GM12878 (cell line): ENCODE measurements around the gene SMCO4. TPM values are rescaled to one million over a fixed set of nuclear protein-coding genes. Genes with fewer than 3 reads are reported as not detected.

Experiments used
- ATAC-seq: fragments of 200-7000 bp; cut with Tn5 transposase; 3 replicates; pipeline ENCODE4 v1.9.1; 2020; ENCODE audit warnings: mild to moderate bottlenecking, moderate library complexity
- BruUV-seq: library from RNA; stranded (reverse); fragments of 400-500 nt; replicated peaks from 2 replicates; lab custom pipeline; 2021; lab: Mats Ljungman, UMichigan
- CTCF ChIA-PET: fragments of 300-600 bp; sonication (Branson Sonifier 250); formaldehyde crosslinking; extraction: SDS; loops from one replicate; lab custom pipeline; 2021; ENCODE audit warnings: inconsistent platforms; lab: Yijun Ruan, JAX
- POLR2A ChIA-PET: fragments of 350-600 bp; formaldehyde crosslinking; extraction: SDS; loops from one replicate; lab custom pipeline; 2021; ENCODE audit warnings: inconsistent platforms; lab: Charles Lee
- RAD21 ChIA-PET: fragments of 300-600 bp; sonication (Branson Sonifier 250); formaldehyde crosslinking; loops from one replicate; lab custom pipeline; 2023; ENCODE audit warnings: antibody characterized with exemption; ENCODE audit not compliant: unreplicated experiment; lab: Charles Lee
- SMC1A ChIA-PET: fragments of 300-600 bp; sonication (Branson Sonifier 250); formaldehyde crosslinking; loops from one replicate; lab custom pipeline; 2023; ENCODE audit not compliant: unreplicated experiment, uncharacterized antibody; lab: Charles Lee
- DNase-seq: peaks from one replicate; pipeline ENCODE4 v3.0.0-alpha.2; 2011; ENCODE audit warnings: low read depth, low spot score
- FAIRE-seq: peaks from 3 replicates; lab custom pipeline; 2011; peaks lifted over from hg19 to GRCh38; lab: Jason Lieb, UNC
- H2AFZ ChIP-seq: 2 replicates; pipeline ENCODE4 v1.6.0; 2011; ENCODE audit warnings: low read depth, low read length, control low read depth; ENCODE audit not compliant: control insufficient read depth
- H3K27ac ChIP-seq: 2 replicates; pipeline ENCODE4 v1.5.1; 2011; ENCODE audit warnings: control low read depth; ENCODE audit not compliant: control insufficient read depth, insufficient read depth
- H3K27me3 ChIP-seq, 2 experiments: replicated peaks in 1 of 2; 2 replicates each; pipeline versions ENCODE4 v1.6.0 to v1.6.1; 2011; ENCODE audit warnings: low read length in 1 of 2; ENCODE audit not compliant: control insufficient read depth in 2 of 2, insufficient read depth in 2 of 2
- H3K36me3 ChIP-seq, 2 experiments: 2 replicates each; pipeline ENCODE4 v1.5.1; 2011; ENCODE audit warnings: low read length in 1 of 2; ENCODE audit not compliant: control insufficient read depth in 2 of 2, insufficient read depth in 2 of 2
- H3K4me1 ChIP-seq: 2 replicates; pipeline ENCODE4 v1.6.1; 2011; ENCODE audit warnings: mild to moderate bottlenecking, low read length, moderate library complexity, mixed read lengths; ENCODE audit not compliant: control insufficient read depth, insufficient read depth
- H3K4me2 ChIP-seq: 2 replicates; pipeline ENCODE4 v1.6.0; 2011; ENCODE audit warnings: control low read depth; ENCODE audit not compliant: control insufficient read depth, insufficient read depth
- H3K4me3 ChIP-seq: fragments of 200-600 bp; sonication (generic); 2 replicates; pipeline ENCODE4 v1.5.1; 2016
- H3K79me2 ChIP-seq: 2 replicates; pipeline ENCODE4 v1.6.0; 2011; ENCODE audit warnings: low read length; ENCODE audit not compliant: control insufficient read depth, insufficient read depth
- H3K9ac ChIP-seq: 2 replicates; pipeline ENCODE4 v1.8.0; 2011; ENCODE audit warnings: low read length, control low read depth, mixed read lengths; ENCODE audit not compliant: control insufficient read depth, insufficient read depth
- H3K9me3 ChIP-seq: replicated peaks from 3 replicates; pipeline ENCODE4 v1.5.1; 2011; ENCODE audit warnings: mild to moderate bottlenecking, low read length; ENCODE audit not compliant: control insufficient read depth, insufficient read depth
- H4K20me1 ChIP-seq: 2 replicates; pipeline ENCODE4 v1.6.0; 2011; ENCODE audit not compliant: control insufficient read depth, insufficient read depth
- ESRRA ChIP-seq: IDR thresholded peaks from 2 replicates; pipeline ENCODE4 v1.6.1; 2012; ENCODE audit warnings: mild to moderate bottlenecking, low read length, improper control_type of control experiment
- NBN ChIP-seq: fragments of 450-650 bp; IDR thresholded peaks from 2 replicates; pipeline ENCODE4 v1.6.1; 2016
- RAD21 ChIP-seq: IDR thresholded peaks from 2 replicates; pipeline ENCODE4 v1.6.1; 2011; ENCODE audit warnings: mild to moderate bottlenecking, low read depth, low read length, moderate library complexity; ENCODE audit not compliant: insufficient read depth
- SP1 ChIP-seq: IDR thresholded peaks from one replicate; pipeline ENCODE4 v1.6.1; 2011; ENCODE audit warnings: low read depth, low read length
- WGBS: methylation state at CpG from one replicate; pipeline ENCODE4 v1.1.6; 2016; ENCODE audit warnings: low lambda C conversion rate; ENCODE audit not compliant: insufficient replicate concordance, insufficient coverage; ENCODE audit errors: missing lambda C conversion rate; 5-methylcytosine and 5-hydroxymethylcytosine counted together
- in situ Hi-C: fragments of 300-500 bp; cut with MboI; formaldehyde crosslinking; loops from 9 replicates; pipeline ENCODE4 v1.14.3; 2018; ENCODE audit warnings: mixed read lengths
- intact Hi-C: fragments of 100-400 bp; cut with micrococcal nuclease; formaldehyde crosslinking; loops from one replicate; pipeline ENCODE4 v1.14.2; 2022; ENCODE audit not compliant: unreplicated experiment
- polyA plus RNA-seq, 11 experiments: library from polyadenylated mRNA; depleted of rRNA in 4 of 11; unstranded in 6 of 11; stranded (reverse) in 5 of 11; fragments of >200 nt; fragmentation: Nextera tagmentation in 4 of 11; fragmentation: Illumina TruSeq in 1 of 11; extraction: Ambion mirVana in 4 of 11; extraction: Trizol in 1 of 11; gene quantifications; 1 replicate in 1 of 11; 2 replicates in 10 of 11; pipeline versions ENCODE4 v1.2.1 to v1.2.3, GENCODE V29; 2011 to 2016; ENCODE audit warnings: inconsistent platforms in 2 of 11, missing spikeins in 2 of 11, low read depth in 1 of 11
- total RNA-seq, 4 experiments: library from RNA; depleted of rRNA in 3 of 4; stranded (reverse); fragments of >200 nt in 3 of 4; fragmentation: Illumina TruSeq in 1 of 4; extraction: Trizol in 1 of 4; gene quantifications; 2 replicates each; pipeline versions ENCODE4 v1.2.1 to v1.2.3, GENCODE V29; 2013 to 2021
- TF ChIP-seq, protein P1 (sequence below): IDR thresholded peaks from 2 replicates; pipeline ENCODE4 v1.6.1; 2011; ENCODE audit warnings: mild to moderate bottlenecking, low read depth, low read length, moderate library complexity; ENCODE audit not compliant: insufficient replicate concordance
- TF ChIP-seq, protein P2 (sequence below): fragments of 450-650 bp; formaldehyde crosslinking; IDR thresholded peaks from 2 replicates; pipeline ENCODE4 v1.5.0; 2022; ENCODE audit warnings: mild to moderate bottlenecking, missing genetic modification characterization
- TF ChIP-seq, protein P3 (sequence below): fragments of 450-650 bp; IDR thresholded peaks from 2 replicates; pipeline ENCODE4 v1.6.1; 2016; ENCODE audit warnings: mild to moderate bottlenecking
- TF ChIP-seq, protein P4 (sequence below): fragments of 450-650 bp; IDR thresholded peaks from 2 replicates; pipeline ENCODE4 v1.6.1; 2017; ENCODE audit warnings: low read depth, mild to moderate bottlenecking, moderate library complexity

The SMCO4 gene
- total and polyA plus RNA-seq, 10 of the 15 experiments (the other 5 are each of a cell fraction or from before 2014, with no cell fraction given): 3.6 to 59.9 (median 27.9) TPM

DNA sequence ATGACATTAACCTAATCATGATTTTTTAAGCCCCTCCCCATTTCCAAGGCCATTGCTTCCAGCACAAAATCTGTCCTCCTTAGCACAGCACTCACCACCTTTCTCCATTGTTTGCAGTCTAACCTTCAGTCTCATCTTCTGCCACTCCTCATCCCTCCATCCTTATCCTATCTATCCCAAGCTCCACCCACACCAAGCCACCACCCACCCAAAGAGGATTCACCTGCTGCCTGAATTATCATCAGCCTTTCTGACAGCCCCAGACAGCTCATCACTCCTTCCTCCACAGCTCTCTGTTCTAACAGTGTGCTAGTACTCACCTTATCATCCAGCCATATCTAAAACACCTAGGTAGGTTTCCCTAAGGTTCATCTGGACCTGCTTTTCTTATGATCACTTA is 20.7 kb upstream of the SMCO4 start (continued):
- TF ChIP-seq ESRRA (no peak), RAD21 (no peak), SP1 (no peak)
- TF ChIP-seq, protein P1, sequence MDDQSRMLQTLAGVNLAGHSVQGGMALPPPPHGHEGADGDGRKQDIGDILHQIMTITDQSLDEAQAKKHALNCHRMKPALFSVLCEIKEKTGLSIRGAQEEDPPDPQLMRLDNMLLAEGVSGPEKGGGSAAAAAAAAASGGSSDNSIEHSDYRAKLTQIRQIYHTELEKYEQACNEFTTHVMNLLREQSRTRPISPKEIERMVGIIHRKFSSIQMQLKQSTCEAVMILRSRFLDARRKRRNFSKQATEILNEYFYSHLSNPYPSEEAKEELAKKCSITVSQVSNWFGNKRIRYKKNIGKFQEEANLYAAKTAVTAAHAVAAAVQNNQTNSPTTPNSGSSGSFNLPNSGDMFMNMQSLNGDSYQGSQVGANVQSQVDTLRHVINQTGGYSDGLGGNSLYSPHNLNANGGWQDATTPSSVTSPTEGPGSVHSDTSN: no peak
- TF ChIP-seq, protein P2, sequence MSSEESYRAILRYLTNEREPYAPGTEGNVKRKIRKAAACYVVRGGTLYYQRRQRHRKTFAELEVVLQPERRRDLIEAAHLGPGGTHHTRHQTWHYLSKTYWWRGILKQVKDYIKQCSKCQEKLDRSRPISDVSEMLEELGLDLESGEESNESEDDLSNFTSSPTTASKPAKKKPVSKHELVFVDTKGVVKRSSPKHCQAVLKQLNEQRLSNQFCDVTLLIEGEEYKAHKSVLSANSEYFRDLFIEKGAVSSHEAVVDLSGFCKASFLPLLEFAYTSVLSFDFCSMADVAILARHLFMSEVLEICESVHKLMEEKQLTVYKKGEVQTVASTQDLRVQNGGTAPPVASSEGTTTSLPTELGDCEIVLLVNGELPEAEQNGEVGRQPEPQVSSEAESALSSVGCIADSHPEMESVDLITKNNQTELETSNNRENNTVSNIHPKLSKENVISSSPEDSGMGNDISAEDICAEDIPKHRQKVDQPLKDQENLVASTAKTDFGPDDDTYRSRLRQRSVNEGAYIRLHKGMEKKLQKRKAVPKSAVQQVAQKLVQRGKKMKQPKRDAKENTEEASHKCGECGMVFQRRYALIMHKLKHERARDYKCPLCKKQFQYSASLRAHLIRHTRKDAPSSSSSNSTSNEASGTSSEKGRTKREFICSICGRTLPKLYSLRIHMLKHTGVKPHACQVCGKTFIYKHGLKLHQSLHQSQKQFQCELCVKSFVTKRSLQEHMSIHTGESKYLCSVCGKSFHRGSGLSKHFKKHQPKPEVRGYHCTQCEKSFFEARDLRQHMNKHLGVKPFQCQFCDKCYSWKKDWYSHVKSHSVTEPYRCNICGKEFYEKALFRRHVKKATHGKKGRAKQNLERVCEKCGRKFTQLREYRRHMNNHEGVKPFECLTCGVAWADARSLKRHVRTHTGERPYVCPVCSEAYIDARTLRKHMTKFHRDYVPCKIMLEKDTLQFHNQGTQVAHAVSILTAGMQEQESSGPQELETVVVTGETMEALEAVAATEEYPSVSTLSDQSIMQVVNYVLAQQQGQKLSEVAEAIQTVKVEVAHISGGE (CRISPR knock-in tag): no peak

DNA sequence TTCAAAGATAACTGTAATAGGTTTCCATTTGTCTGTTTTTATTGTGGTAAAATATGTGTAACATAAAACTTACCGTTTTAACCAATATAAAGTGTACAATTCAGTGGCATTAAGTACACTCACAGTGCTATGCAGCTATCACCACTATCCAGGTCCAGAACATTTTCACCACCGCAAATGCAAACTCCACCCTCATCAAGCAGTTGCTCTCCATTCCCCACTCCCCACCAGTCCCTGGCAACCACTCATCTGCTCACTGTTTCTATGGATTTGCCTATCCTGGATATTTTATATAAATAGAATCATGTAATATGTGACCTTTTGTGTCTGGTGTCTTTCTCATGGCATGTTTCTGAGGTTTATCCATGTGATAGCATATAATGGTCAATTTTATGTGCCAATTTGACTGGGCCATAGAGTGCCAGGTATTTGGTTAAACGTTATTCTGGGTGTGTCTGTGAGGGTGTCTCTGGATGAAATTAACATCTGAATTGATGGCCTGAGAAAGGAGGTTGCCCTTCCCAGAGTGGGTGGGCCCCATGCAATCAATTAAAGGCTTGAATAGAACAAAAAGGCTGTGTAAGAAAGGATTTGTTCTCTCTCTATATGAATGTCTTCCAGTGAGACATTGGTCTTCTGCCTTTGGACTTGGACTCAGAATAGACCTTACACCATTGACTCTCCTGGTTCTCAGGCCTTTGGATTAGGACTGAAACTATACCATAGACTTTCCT is 17.2 kb upstream of the SMCO4 start:
- SMC1A ChIA-PET: no interaction called here
- no peak for FAIRE-seq
- Histone ChIP-seq H3K27me3 (no peaks in the 10 kb centered on the region), H3K79me2 (no peaks in the 10 kb centered on the region), H2AFZ (no peak overlapping the region), H3K4me3 (no peak overlapping the region), H3K9ac (no peak overlapping the region), H3K9me3 (no peaks in the 10 kb centered on the region), H4K20me1 (no peaks in the 10 kb centered on the region), H3K4me2 (no peak overlapping the region), H3K36me3 (no peaks in the 10 kb centered on the region), H3K27ac (no peak overlapping the region), H3K4me1 (no peaks in the 10 kb centered on the region)
- 33% methylated on average over 3 of the region's 3 CpGs for WGBS
- in situ Hi-C loops: no loop called here
- POLR2A ChIA-PET: no interaction called here
- DNase-seq: no peak
- TF ChIP-seq, protein P3, sequence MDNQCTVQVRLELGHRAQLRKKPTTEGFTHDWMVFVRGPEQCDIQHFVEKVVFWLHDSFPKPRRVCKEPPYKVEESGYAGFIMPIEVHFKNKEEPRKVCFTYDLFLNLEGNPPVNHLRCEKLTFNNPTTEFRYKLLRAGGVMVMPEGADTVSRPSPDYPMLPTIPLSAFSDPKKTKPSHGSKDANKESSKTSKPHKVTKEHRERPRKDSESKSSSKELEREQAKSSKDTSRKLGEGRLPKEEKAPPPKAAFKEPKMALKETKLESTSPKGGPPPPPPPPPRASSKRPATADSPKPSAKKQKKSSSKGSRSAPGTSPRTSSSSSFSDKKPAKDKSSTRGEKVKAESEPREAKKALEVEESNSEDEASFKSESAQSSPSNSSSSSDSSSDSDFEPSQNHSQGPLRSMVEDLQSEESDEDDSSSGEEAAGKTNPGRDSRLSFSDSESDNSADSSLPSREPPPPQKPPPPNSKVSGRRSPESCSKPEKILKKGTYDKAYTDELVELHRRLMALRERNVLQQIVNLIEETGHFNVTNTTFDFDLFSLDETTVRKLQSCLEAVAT: no peak
- TF ChIP-seq NBN: no peak
- TF ChIP-seq, protein P4, sequence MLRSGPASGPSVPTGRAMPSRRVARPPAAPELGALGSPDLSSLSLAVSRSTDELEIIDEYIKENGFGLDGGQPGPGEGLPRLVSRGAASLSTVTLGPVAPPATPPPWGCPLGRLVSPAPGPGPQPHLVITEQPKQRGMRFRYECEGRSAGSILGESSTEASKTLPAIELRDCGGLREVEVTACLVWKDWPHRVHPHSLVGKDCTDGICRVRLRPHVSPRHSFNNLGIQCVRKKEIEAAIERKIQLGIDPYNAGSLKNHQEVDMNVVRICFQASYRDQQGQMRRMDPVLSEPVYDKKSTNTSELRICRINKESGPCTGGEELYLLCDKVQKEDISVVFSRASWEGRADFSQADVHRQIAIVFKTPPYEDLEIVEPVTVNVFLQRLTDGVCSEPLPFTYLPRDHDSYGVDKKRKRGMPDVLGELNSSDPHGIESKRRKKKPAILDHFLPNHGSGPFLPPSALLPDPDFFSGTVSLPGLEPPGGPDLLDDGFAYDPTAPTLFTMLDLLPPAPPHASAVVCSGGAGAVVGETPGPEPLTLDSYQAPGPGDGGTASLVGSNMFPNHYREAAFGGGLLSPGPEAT: no peak
- ATAC-seq: no peak
- intact Hi-C loops: no loop called here
- RAD21 ChIA-PET: no interaction called here
- CTCF ChIA-PET: interaction anchor here (0.7 kb wide), 1 partner anchor 27 kb away, joined by 3 read pairs; no protein-coding TSS in a partner anchor
- no TSS peak for BruUV-seq
